Panc1 (cell line): ENCODE results near the gene STAT4.

ENCODE experiments used
- CTCF ChIP-seq: fragments of 450-650 bp; IDR thresholded peaks from 2 replicates; pipeline ENCODE4 v1.5.1; 2017; ENCODE audit warnings: mild to moderate bottlenecking
- POLR2AphosphoS5 ChIP-seq: IDR thresholded peaks from 2 replicates; pipeline ENCODE4 v1.6.1; 2012; ENCODE audit warnings: mild to moderate bottlenecking, low read depth, low read length, moderate library complexity
- REST ChIP-seq, 2 experiments: IDR thresholded peaks; 2 replicates each; pipeline ENCODE4 v1.6.1; 2011 to 2012; ENCODE audit warnings: low read depth in 2 of 2, control low read depth in 1 of 2, low read length in 1 of 2, mild to moderate bottlenecking in 1 of 2, moderate library complexity in 1 of 2; ENCODE audit not compliant: insufficient read depth in 1 of 2
- SIN3A ChIP-seq: IDR thresholded peaks from 2 replicates; pipeline ENCODE4 v1.6.1; 2012; ENCODE audit warnings: low read depth, mild to moderate bottlenecking, low read length, moderate library complexity, borderline replicate concordance; ENCODE audit not compliant: insufficient read depth
- TCF7L2 ChIP-seq: IDR thresholded peaks from 2 replicates; pipeline ENCODE4 v1.6.1; 2011; ENCODE audit warnings: mild to moderate bottlenecking, low read depth, low read length, inconsistent platforms

- no peak for TF ChIP-seq CTCF
- no peak for TF ChIP-seq POLR2AphosphoS5
- no peak for TF ChIP-seq SIN3A
- no peak for TF ChIP-seq REST (IDR thresholded peaks at IDR 0.05; ENCODE audit: insufficient read depth in 1 of 2, low read depth in 2 of 2, low read length in 1 of 2)
- TF ChIP-seq TCF7L2 = no peak
Measured at GRCh38 chr2:191144217-191144616, 6.6 kb downstream of the STAT4 start.
